Nephron (organoid): ENCODE results near the gene PTGDR2.

ENCODE experiments used
- H3K27ac Mint-ChIP-seq, 3 experiments: 2 replicates each; pipeline ENCODE4 v1.8.0; 2020; ENCODE audit warnings: mixed read lengths in 3 of 3, mild to moderate bottlenecking in 2 of 3, moderate library complexity in 1 of 3
- H3K27me3 Mint-ChIP-seq: 2 replicates; pipeline ENCODE4 v1.8.0; 2021; ENCODE audit warnings: low read depth, mild to moderate bottlenecking, moderate library complexity, mixed read lengths
- H3K36me3 Mint-ChIP-seq: 2 replicates; pipeline ENCODE4 v1.8.0; 2020; ENCODE audit warnings: low read depth, mixed read lengths
- H3K4me1 Mint-ChIP-seq: 2 replicates; pipeline ENCODE4 v1.8.0; 2020; ENCODE audit warnings: mixed read lengths
- H3K4me3 Mint-ChIP-seq, 3 experiments: 2 replicates each; pipeline ENCODE4 v1.8.0; 2020; ENCODE audit warnings: mild to moderate bottlenecking in 3 of 3, mixed read lengths in 3 of 3, moderate library complexity in 2 of 3
- H3K9me3 Mint-ChIP-seq: 2 replicates; pipeline ENCODE4 v1.8.0; 2020; ENCODE audit warnings: mixed read lengths
- TF ChIP-seq, protein P1 (sequence below), 3 experiments: fragments of 200-600 bp; sonication (generic); IDR thresholded peaks; one replicate each; pipeline ENCODE4 v1.5.0; 2021; ENCODE audit warnings: antibody characterized with exemption in 3 of 3; ENCODE audit not compliant: unreplicated experiment in 3 of 3

PTGDR2 gene

DNA sequence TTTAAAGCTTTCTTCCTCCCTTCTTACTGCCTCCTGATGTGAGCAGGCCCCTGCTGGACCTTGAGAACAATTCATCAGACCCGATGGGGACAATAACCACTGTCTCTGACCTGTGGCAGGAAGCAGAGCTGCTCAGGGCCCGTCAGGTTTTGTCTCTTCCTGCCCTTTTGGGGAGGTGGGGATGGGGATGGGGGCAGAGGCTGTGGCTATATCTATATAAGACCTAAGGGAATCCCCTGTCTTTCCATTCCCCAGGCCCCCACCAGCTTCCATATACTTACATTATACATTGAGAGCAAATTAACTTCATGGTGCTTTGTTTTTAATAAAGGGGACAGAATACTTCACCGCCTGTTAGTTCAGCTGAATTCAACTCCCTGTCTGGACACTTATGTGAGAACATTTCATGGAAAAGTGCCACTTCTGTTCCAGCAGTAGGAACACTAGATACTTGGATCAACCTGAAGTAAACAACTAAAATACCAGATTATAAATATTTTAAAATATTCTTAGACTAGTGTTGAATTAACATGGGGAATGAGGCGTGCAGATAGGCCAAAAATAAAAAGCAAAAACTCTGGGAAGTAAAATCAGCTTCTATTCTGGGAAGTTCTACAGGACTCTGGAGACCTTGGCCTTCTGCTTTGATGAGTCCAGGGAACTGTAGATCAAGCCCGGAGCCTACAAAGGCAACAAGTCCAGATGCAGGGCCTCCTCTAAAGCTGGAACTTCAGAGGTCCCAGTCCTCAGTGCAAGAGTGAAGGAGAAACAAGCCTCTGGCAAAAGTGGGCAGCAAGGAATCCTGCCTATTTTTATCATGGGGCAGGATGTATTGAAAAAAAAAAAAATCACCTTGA, 22.7 kb upstream of the PTGDR2 start:
- Mint-ChIP-seq H3K27ac (peak overlapping the region in 2 of 3 experiments; percentile 20 to 78), H3K4me3 (no peak overlapping the region), H3K36me3 (peaks cover 22% of the 10 kb centered on the region), H3K4me1 (peaks cover 52% of the 10 kb centered on the region), H3K27me3 (peaks cover 5% of the 10 kb centered on the region), H3K9me3 (no peaks in the 10 kb centered on the region)
- TF ChIP-seq, protein P1, sequence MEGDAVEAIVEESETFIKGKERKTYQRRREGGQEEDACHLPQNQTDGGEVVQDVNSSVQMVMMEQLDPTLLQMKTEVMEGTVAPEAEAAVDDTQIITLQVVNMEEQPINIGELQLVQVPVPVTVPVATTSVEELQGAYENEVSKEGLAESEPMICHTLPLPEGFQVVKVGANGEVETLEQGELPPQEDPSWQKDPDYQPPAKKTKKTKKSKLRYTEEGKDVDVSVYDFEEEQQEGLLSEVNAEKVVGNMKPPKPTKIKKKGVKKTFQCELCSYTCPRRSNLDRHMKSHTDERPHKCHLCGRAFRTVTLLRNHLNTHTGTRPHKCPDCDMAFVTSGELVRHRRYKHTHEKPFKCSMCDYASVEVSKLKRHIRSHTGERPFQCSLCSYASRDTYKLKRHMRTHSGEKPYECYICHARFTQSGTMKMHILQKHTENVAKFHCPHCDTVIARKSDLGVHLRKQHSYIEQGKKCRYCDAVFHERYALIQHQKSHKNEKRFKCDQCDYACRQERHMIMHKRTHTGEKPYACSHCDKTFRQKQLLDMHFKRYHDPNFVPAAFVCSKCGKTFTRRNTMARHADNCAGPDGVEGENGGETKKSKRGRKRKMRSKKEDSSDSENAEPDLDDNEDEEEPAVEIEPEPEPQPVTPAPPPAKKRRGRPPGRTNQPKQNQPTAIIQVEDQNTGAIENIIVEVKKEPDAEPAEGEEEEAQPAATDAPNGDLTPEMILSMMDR (IDR thresholded peaks at IDR 0.05; ENCODE audit: unreplicated experiment in 3 of 3) = no peak

DNA sequence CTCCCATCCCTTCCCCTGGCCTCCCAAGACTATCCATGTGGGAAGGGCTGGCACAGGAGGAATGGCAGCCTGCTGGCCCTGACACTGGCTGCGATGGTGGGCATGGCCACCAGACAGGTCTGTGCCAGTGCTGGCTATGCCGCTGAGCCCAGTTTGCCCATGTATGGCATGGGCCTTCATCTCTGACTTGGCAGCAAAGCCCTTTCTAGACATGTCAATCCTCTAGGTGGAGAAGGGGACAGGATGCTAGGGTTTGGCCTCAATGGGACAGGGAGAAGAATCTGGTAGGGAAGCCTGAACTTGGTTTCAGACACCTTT, 20.4 kb upstream of the PTGDR2 start:
- Mint-ChIP-seq H3K36me3 (peaks cover 4% of the 10 kb centered on the region), H3K4me1 (peaks cover 61% of the 10 kb centered on the region), H3K4me3 (no peak overlapping the region), H3K27me3 (peaks cover 5% of the 10 kb centered on the region), H3K9me3 (no peaks in the 10 kb centered on the region), H3K27ac (no peak overlapping the region)
- TF ChIP-seq, protein P1 (IDR thresholded peaks at IDR 0.05; ENCODE audit: unreplicated experiment in 3 of 3) = no peak

DNA sequence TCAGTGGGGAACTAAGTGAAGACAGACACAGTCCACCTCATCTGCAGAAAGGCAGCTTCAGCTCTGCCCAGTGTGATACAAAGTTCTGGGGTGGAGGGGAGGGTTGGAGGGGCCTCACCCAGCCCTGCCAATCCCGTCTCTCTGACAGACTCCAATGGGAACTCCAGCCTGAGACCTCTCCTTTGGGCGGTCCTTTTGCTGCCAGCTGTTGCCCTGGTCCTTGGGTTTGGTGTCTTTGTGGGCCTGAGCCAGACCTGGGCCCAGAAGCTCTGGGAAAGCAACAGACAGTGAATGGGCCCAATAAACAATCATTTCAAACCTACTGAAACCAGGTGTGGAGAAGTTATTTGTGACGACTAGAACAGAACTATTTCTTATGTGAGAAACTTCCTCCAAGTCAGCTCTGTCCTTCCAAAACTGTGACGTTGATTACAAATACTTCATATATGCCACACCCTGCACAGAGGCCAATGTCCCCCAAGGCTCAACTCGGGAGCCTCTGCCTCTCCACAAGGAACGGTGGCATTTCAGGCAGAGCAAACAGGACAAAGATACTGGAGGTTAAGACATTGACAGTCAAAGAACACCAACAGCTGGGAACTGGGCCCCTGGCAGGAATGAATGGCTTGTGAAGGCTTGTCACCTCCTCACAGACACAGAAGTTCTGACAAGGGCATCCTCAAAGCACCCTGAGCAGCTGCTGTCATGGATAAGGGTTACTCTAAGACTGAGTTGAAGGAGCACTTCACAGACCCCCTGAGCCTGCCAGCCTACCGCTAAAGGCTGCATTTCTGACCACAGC, 19.8 kb upstream of the PTGDR2 start:
- Mint-ChIP-seq H3K9me3 (no peaks in the 10 kb centered on the region), H3K4me1 (peaks cover 57% of the 10 kb centered on the region), H3K4me3 (no peak overlapping the region), H3K36me3 (no peaks in the 10 kb centered on the region), H3K27me3 (no peaks in the 10 kb centered on the region), H3K27ac (peak overlapping the region in 1 of 3 experiments; percentile 9)
- TF ChIP-seq, protein P1 (IDR thresholded peaks at IDR 0.05; ENCODE audit: unreplicated experiment in 3 of 3) = no peak

DNA sequence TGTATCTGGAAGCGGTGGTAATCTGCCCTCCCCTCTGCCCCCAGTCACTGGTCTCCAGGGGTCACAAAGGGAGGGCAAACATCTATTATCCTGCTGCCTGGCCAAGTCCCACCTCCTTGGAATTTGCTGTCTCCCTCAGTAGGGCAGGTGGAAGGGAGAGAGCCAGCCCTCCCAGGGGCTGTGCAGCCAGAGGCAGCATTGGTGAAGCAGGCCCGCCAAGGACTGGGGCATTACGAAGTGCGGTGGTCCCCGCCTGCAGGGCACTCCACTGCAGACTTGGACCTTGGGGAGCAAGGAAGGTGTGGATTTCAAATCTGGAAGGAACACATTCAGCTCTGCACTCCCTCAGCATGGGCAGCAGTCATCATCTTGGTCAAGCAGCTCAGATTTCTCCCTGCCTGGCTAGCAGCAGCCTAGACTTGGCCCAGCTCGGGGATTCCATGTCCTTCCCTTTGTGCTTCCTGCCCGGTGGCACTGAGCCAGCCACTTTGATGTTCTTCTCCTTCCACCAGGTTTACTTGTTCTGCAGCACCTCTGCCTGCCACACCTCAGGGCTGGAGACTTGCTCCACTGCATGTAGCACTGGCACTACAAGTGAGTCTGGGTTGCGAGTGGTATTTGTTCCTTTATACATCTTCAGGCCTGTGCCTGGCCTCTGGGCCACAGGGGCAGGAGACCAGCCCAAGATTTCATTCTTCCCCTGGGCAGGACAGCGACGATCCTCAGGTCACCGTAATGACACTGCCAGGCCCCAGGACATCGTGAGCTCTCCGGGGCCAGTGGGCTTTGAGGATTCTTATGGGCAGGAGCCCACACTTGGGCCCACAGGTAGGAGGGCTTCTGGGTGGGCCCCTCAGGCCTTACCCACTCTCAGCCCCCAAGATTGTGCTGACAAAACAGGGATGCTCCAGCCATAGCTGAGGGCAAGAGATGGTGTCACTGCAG, 18.9 kb upstream of the PTGDR2 start:
- Mint-ChIP-seq H3K9me3 (no peaks in the 10 kb centered on the region), H3K27me3 (no peaks in the 10 kb centered on the region), H3K4me3 (no peak overlapping the region), H3K36me3 (no peaks in the 10 kb centered on the region), H3K27ac (no peak overlapping the region), H3K4me1 (peaks cover 48% of the 10 kb centered on the region)
- TF ChIP-seq, protein P1 (IDR thresholded peaks at IDR 0.05; ENCODE audit: unreplicated experiment in 3 of 3) = no peak

DNA sequence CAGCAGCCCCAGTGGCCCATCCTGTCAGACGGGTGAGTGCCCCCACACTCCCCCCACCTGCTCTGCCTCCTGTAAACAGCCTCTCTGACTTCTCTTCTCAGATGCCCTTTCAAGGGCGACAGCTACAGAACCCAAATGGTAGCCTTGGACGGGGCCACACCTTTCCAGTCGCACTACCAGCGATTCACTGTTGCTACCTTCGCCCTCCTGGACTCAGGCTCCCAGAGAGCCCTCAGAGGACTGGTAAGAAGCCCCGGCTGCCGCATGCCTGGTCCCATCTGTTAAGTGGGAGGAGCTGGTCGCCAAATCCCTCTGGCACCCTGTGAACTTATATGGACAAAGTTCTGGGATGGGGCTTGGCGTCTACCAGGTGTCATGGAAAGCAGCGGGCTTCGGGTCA, 17.8 kb upstream of the PTGDR2 start:
- no peaks in the 10 kb centered on the region for H3K27me3 Mint-ChIP-seq
- TF ChIP-seq, protein P1 (IDR thresholded peaks at IDR 0.05; ENCODE audit: unreplicated experiment in 3 of 3) = no peak
- H3K9me3 Mint-ChIP-seq = no peaks in the 10 kb centered on the region
- H3K27ac Mint-ChIP-seq = no peak overlapping the region
- H3K4me1 Mint-ChIP-seq = peaks cover 36% of the 10 kb centered on the region
- no peaks in the 10 kb centered on the region for H3K36me3 Mint-ChIP-seq
- H3K4me3 Mint-ChIP-seq = no peak overlapping the region
